GM12878 (cell line): Measurements from ENCODE around the gene PALD1.

Source experiments
- BCL11A ChIP-seq: IDR thresholded peaks from 2 replicates; pipeline ENCODE4 v1.6.1; 2011; ENCODE audit warnings: low read depth, low read length
- EZH2 ChIP-seq: IDR thresholded peaks from 2 replicates; pipeline ENCODE4 v1.6.1; 2012; ENCODE audit warnings: low read depth, mild to moderate bottlenecking, control low read depth, inconsistent platforms, low read length, borderline replicate concordance; ENCODE audit not compliant: control insufficient read depth
- HDAC2 ChIP-seq: fragments of 200-600 bp; sonication (generic); IDR thresholded peaks from 2 replicates; pipeline ENCODE4 v1.6.1; 2017
- MXI1 ChIP-seq: fragments of 150-350 bp; IDR thresholded peaks from 2 replicates; pipeline ENCODE4 v1.6.1; 2011; ENCODE audit warnings: low read depth, mild to moderate bottlenecking, inconsistent platforms, low read length, improper control_type of control experiment
- NRF1 ChIP-seq: conservative IDR thresholded peaks from 2 replicates; pipeline ENCODE4 v1.6.1; 2011; ENCODE audit warnings: mild to moderate bottlenecking, low read depth, low read length, improper control_type of control experiment
- RCOR1 ChIP-seq: conservative IDR thresholded peaks from 2 replicates; pipeline ENCODE4 v1.6.1; 2012; ENCODE audit warnings: low read depth, low read length, improper control_type of control experiment
- TAF1 ChIP-seq: IDR thresholded peaks from 2 replicates; pipeline ENCODE4 v1.6.1; 2011; ENCODE audit warnings: mild to moderate bottlenecking, low read depth, low read length, borderline replicate concordance
- YY1 ChIP-seq: IDR thresholded peaks from 2 replicates; pipeline ENCODE4 v1.6.1; 2011; ENCODE audit warnings: low read depth, mild to moderate bottlenecking, low read length
- TF ChIP-seq, protein P1 (sequence below): fragments of 450-650 bp; IDR thresholded peaks from 2 replicates; pipeline ENCODE4 v1.6.1; 2017; ENCODE audit warnings: mild to moderate bottlenecking
- TF ChIP-seq, protein P2 (sequence below), 3 experiments: IDR thresholded peaks in 2 of 3; conservative IDR thresholded peaks in 1 of 3; 2 replicates each; pipeline ENCODE4 v1.5.1; 2011; ENCODE audit warnings: low read depth in 3 of 3, low read length in 3 of 3, mild to moderate bottlenecking in 3 of 3, control low read depth in 2 of 3, moderate library complexity in 2 of 3, inconsistent platforms in 1 of 3, mixed read lengths in 1 of 3; ENCODE audit not compliant: control insufficient read depth in 2 of 3, insufficient read depth in 1 of 3; ENCODE audit errors: extremely low read depth in 1 of 3
- TF ChIP-seq, protein P3 (sequence below): IDR thresholded peaks from 2 replicates; pipeline ENCODE4 v1.6.1; 2012; ENCODE audit warnings: mild to moderate bottlenecking, low read depth, low read length
- TF ChIP-seq, protein P4 (sequence below): fragments of 450-650 bp; formaldehyde crosslinking; IDR thresholded peaks from 2 replicates; pipeline ENCODE4 v1.5.0; 2022; ENCODE audit warnings: mild to moderate bottlenecking, missing genetic modification characterization
- TF ChIP-seq, protein P5 (sequence below): IDR thresholded peaks from 2 replicates; pipeline ENCODE4 v1.6.1; 2012; ENCODE audit warnings: low read depth, low read length, improper control_type of control experiment

DNA sequence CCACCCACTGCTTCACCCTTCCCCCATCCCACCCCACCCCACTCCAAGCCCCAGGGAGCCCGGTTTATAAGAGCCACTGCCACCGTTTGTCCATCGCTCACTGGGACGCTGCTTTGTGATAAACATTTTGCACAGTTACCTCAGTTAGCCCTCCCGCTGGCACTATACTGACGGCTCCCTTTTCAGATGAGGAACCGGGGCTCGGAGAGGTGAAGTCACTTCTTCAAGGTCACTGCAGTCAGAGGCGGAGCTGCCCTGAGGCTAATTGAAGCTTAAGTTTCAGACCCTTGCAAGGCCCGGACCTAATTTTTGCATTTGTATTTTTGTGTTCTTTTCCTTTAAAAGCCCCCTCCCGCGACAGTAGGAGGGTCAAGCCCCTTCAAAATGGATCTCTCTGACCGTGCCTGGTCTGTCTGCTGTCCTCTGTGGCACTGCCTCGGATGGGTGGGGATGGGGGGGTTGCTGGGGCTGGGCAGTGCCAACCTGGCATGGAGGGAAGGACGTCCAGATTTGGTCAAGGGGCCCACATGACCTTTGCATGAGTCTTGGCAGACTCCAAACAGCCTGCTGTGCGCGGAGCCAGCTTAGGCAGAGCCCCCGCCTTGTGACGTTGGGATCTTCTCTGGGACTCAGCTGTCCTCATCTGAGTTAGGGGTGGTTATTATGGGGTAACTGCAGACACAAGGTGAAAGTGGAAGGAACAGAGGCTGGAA lies 19.4 kb upstream of the PALD1 start:
- TF ChIP-seq MXI1 (no peak), NRF1 (no peak), HDAC2 (no peak), BCL11A (no peak), RCOR1 (no peak), EZH2 (no peak), YY1 (no peak), TAF1 (no peak)
- TF ChIP-seq, protein P1, sequence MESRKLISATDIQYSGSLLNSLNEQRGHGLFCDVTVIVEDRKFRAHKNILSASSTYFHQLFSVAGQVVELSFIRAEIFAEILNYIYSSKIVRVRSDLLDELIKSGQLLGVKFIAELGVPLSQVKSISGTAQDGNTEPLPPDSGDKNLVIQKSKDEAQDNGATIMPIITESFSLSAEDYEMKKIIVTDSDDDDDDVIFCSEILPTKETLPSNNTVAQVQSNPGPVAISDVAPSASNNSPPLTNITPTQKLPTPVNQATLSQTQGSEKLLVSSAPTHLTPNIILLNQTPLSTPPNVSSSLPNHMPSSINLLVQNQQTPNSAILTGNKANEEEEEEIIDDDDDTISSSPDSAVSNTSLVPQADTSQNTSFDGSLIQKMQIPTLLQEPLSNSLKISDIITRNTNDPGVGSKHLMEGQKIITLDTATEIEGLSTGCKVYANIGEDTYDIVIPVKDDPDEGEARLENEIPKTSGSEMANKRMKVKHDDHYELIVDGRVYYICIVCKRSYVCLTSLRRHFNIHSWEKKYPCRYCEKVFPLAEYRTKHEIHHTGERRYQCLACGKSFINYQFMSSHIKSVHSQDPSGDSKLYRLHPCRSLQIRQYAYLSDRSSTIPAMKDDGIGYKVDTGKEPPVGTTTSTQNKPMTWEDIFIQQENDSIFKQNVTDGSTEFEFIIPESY = no peak
- TF ChIP-seq, protein P2, sequence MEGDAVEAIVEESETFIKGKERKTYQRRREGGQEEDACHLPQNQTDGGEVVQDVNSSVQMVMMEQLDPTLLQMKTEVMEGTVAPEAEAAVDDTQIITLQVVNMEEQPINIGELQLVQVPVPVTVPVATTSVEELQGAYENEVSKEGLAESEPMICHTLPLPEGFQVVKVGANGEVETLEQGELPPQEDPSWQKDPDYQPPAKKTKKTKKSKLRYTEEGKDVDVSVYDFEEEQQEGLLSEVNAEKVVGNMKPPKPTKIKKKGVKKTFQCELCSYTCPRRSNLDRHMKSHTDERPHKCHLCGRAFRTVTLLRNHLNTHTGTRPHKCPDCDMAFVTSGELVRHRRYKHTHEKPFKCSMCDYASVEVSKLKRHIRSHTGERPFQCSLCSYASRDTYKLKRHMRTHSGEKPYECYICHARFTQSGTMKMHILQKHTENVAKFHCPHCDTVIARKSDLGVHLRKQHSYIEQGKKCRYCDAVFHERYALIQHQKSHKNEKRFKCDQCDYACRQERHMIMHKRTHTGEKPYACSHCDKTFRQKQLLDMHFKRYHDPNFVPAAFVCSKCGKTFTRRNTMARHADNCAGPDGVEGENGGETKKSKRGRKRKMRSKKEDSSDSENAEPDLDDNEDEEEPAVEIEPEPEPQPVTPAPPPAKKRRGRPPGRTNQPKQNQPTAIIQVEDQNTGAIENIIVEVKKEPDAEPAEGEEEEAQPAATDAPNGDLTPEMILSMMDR (IDR thresholded peaks at IDR 0.05 in 2 of 3, conservative IDR thresholded peaks at IDR 0.05 in 1 of 3; ENCODE audit: control insufficient read depth in 2 of 3, extremely low read depth in 1 of 3, insufficient read depth in 1 of 3, low read depth in 3 of 3, low read length in 3 of 3) = no peak
- TF ChIP-seq, protein P3, sequence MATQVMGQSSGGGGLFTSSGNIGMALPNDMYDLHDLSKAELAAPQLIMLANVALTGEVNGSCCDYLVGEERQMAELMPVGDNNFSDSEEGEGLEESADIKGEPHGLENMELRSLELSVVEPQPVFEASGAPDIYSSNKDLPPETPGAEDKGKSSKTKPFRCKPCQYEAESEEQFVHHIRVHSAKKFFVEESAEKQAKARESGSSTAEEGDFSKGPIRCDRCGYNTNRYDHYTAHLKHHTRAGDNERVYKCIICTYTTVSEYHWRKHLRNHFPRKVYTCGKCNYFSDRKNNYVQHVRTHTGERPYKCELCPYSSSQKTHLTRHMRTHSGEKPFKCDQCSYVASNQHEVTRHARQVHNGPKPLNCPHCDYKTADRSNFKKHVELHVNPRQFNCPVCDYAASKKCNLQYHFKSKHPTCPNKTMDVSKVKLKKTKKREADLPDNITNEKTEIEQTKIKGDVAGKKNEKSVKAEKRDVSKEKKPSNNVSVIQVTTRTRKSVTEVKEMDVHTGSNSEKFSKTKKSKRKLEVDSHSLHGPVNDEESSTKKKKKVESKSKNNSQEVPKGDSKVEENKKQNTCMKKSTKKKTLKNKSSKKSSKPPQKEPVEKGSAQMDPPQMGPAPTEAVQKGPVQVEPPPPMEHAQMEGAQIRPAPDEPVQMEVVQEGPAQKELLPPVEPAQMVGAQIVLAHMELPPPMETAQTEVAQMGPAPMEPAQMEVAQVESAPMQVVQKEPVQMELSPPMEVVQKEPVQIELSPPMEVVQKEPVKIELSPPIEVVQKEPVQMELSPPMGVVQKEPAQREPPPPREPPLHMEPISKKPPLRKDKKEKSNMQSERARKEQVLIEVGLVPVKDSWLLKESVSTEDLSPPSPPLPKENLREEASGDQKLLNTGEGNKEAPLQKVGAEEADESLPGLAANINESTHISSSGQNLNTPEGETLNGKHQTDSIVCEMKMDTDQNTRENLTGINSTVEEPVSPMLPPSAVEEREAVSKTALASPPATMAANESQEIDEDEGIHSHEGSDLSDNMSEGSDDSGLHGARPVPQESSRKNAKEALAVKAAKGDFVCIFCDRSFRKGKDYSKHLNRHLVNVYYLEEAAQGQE = no peak
- TF ChIP-seq, protein P4, sequence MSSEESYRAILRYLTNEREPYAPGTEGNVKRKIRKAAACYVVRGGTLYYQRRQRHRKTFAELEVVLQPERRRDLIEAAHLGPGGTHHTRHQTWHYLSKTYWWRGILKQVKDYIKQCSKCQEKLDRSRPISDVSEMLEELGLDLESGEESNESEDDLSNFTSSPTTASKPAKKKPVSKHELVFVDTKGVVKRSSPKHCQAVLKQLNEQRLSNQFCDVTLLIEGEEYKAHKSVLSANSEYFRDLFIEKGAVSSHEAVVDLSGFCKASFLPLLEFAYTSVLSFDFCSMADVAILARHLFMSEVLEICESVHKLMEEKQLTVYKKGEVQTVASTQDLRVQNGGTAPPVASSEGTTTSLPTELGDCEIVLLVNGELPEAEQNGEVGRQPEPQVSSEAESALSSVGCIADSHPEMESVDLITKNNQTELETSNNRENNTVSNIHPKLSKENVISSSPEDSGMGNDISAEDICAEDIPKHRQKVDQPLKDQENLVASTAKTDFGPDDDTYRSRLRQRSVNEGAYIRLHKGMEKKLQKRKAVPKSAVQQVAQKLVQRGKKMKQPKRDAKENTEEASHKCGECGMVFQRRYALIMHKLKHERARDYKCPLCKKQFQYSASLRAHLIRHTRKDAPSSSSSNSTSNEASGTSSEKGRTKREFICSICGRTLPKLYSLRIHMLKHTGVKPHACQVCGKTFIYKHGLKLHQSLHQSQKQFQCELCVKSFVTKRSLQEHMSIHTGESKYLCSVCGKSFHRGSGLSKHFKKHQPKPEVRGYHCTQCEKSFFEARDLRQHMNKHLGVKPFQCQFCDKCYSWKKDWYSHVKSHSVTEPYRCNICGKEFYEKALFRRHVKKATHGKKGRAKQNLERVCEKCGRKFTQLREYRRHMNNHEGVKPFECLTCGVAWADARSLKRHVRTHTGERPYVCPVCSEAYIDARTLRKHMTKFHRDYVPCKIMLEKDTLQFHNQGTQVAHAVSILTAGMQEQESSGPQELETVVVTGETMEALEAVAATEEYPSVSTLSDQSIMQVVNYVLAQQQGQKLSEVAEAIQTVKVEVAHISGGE (CRISPR knock-in tag) = no peak
- TF ChIP-seq, protein P5, sequence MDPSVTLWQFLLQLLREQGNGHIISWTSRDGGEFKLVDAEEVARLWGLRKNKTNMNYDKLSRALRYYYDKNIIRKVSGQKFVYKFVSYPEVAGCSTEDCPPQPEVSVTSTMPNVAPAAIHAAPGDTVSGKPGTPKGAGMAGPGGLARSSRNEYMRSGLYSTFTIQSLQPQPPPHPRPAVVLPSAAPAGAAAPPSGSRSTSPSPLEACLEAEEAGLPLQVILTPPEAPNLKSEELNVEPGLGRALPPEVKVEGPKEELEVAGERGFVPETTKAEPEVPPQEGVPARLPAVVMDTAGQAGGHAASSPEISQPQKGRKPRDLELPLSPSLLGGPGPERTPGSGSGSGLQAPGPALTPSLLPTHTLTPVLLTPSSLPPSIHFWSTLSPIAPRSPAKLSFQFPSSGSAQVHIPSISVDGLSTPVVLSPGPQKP = no peak
